Lower leg skin (tissue), 3 donors: ENCODE data around the gene CEP131.

Source experiments
- POLR2A ChIP-seq, 2 donors: fragments of 450-650 bp; IDR thresholded peaks; one replicate each; pipeline ENCODE4 v1.6.1; 2016 to 2017; ENCODE audit warnings: antibody characterized with exemption in 2 of 2, mild to moderate bottlenecking in 1 of 2, moderate library complexity in 1 of 2
- TF ChIP-seq, protein P1 (sequence below), 3 donors: fragments of 450-650 bp; IDR thresholded peaks; one replicate each; pipeline ENCODE4 v1.5.1; 2016; ENCODE audit warnings: antibody characterized with exemption in 3 of 3, mild to moderate bottlenecking in 3 of 3, moderate library complexity in 2 of 3

DNA sequence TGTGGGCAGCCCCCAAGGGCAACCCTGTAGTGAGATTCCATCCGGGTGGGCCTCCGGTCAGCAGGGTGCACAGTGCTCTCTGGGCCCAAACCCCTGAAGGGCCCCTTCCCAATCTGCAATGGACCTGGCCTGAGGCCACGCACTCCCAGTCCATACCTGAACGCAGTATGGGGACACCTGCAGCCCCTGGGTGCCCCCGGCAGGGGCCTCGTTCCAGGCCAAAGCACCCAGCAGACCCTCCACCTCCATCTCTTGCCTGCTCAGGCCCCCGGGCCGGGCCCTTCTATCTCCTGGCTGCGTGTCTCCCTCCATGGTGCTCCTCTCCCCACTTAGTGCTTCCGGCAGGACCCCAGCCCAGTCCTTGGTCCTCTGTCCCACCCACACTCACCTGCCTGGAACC is 39.4 kb downstream of the CEP131 start:
- TF ChIP-seq, protein P1, sequence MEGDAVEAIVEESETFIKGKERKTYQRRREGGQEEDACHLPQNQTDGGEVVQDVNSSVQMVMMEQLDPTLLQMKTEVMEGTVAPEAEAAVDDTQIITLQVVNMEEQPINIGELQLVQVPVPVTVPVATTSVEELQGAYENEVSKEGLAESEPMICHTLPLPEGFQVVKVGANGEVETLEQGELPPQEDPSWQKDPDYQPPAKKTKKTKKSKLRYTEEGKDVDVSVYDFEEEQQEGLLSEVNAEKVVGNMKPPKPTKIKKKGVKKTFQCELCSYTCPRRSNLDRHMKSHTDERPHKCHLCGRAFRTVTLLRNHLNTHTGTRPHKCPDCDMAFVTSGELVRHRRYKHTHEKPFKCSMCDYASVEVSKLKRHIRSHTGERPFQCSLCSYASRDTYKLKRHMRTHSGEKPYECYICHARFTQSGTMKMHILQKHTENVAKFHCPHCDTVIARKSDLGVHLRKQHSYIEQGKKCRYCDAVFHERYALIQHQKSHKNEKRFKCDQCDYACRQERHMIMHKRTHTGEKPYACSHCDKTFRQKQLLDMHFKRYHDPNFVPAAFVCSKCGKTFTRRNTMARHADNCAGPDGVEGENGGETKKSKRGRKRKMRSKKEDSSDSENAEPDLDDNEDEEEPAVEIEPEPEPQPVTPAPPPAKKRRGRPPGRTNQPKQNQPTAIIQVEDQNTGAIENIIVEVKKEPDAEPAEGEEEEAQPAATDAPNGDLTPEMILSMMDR (IDR thresholded peaks at IDR 0.05) = no peak
- TF ChIP-seq POLR2A (IDR thresholded peaks at IDR 0.05) = no peak
